GM23338 (cell line): ENCODE data around the gene IVL. TPM values are rescaled to one million over a fixed set of nuclear protein-coding genes. Genes with fewer than 3 reads are reported as not detected.

Source experiments
- ATAC-seq: fragments of 200-7000 bp; cut with Tn5 transposase; 3 replicates; pipeline ENCODE4 v1.9.1; 2020
- DNase-seq: peaks from one replicate; pipeline ENCODE4 v3.0.0-alpha.2; 2015; ENCODE audit warnings: low spot score
- H2AFZ ChIP-seq: fragments of 200-600 bp; sonication (generic); 2 replicates; pipeline ENCODE4 v1.8.0; 2016; ENCODE audit warnings: antibody characterized with exemption, mild to moderate bottlenecking, moderate library complexity
- H3F3A ChIP-seq: fragments of 200-600 bp; sonication (generic); replicated peaks from 2 replicates; pipeline ENCODE4 v1.8.0; 2017; ENCODE audit warnings: antibody characterized with exemption, mixed run types, low read depth
- H3K27ac ChIP-seq: fragments of 200-600 bp; sonication (generic); 2 replicates; pipeline ENCODE4 v1.6.1; 2016; ENCODE audit warnings: low read depth
- H3K27me3 ChIP-seq: fragments of 200-600 bp; sonication (generic); 2 replicates; pipeline ENCODE4 v1.8.0; 2016; ENCODE audit warnings: mild to moderate bottlenecking, mixed run types, moderate library complexity; ENCODE audit not compliant: insufficient read depth
- H3K36me3 ChIP-seq: fragments of 200-600 bp; sonication (generic); 2 replicates; pipeline ENCODE4 v1.8.0; 2016; ENCODE audit warnings: mild to moderate bottlenecking; ENCODE audit not compliant: insufficient read depth
- H3K4me1 ChIP-seq: fragments of 200-600 bp; sonication (generic); 2 replicates; pipeline ENCODE4 v1.8.0; 2016; ENCODE audit warnings: mild to moderate bottlenecking, moderate library complexity; ENCODE audit not compliant: insufficient read depth
- H3K4me2 ChIP-seq: fragments of 200-600 bp; sonication (generic); 2 replicates; pipeline ENCODE4 v1.7.1; 2017; ENCODE audit warnings: mixed run types
- H3K4me3 ChIP-seq: fragments of 200-600 bp; sonication (generic); 2 replicates; pipeline ENCODE4 v1.6.1; 2016; ENCODE audit warnings: mixed run types
- H3K79me2 ChIP-seq: fragments of 200-600 bp; sonication (generic); replicated peaks from 2 replicates; pipeline ENCODE4 v1.8.0; 2017; ENCODE audit warnings: mild to moderate bottlenecking; ENCODE audit not compliant: insufficient read depth
- H3K9me2 ChIP-seq: fragments of 200-600 bp; sonication (generic); 2 replicates; pipeline ENCODE4 v1.8.0; 2017; ENCODE audit not compliant: insufficient read depth
- H4K20me1 ChIP-seq: fragments of 200-600 bp; sonication (generic); replicated peaks from 2 replicates; pipeline ENCODE4 v1.8.0; 2017; ENCODE audit warnings: mild to moderate bottlenecking; ENCODE audit not compliant: insufficient read depth
- H3K27ac Mint-ChIP-seq: 2 replicates; pipeline ENCODE4 v1.8.0; 2020; ENCODE audit warnings: inconsistent platforms, mild to moderate bottlenecking, moderate library complexity, mixed read lengths
- H3K27me3 Mint-ChIP-seq: 3 replicates; pipeline ENCODE4 v1.8.0; 2022; ENCODE audit warnings: low read depth, mild to moderate bottlenecking, moderate library complexity, mixed read lengths, inconsistent platforms; ENCODE audit not compliant: insufficient read depth, poor library complexity
- H3K36me3 Mint-ChIP-seq: 3 replicates; pipeline ENCODE4 v1.8.0; 2021; ENCODE audit warnings: low read depth, mild to moderate bottlenecking, inconsistent platforms, moderate library complexity, mixed read lengths
- H3K4me1 Mint-ChIP-seq: 3 replicates; pipeline ENCODE4 v1.8.0; 2020; ENCODE audit warnings: mild to moderate bottlenecking, inconsistent platforms, mixed read lengths
- H3K4me3 Mint-ChIP-seq: 3 replicates; pipeline ENCODE4 v1.8.0; 2021; ENCODE audit warnings: moderate library complexity, mild to moderate bottlenecking, inconsistent platforms, mixed read lengths
- H3K9me3 Mint-ChIP-seq: 3 replicates; pipeline ENCODE4 v1.8.0; 2020; ENCODE audit warnings: moderate library complexity, mild to moderate bottlenecking, inconsistent platforms, mixed read lengths
- CREB1 ChIP-seq: fragments of 250-450 bp; sonication (Bioruptor Pico); IDR thresholded peaks from 2 replicates; pipeline ENCODE4 v1.5.0; 2020; ENCODE audit warnings: low read depth, mild to moderate bottlenecking, moderate library complexity
- EZH2 ChIP-seq: fragments of 200-600 bp; sonication (generic); IDR thresholded peaks from one replicate; pipeline ENCODE4 v1.8.0; 2017; ENCODE audit warnings: antibody characterized with exemption, mild to moderate bottlenecking, low read depth; ENCODE audit not compliant: unreplicated experiment
- EZH2phosphoT487 ChIP-seq: fragments of 200-600 bp; sonication (generic); IDR thresholded peaks from one replicate; pipeline ENCODE4 v1.8.1; 2018; ENCODE audit warnings: antibody characterized with exemption; ENCODE audit not compliant: unreplicated experiment
- JUNB ChIP-seq: IDR thresholded peaks from one replicate; pipeline ENCODE4 v1.6.1; 2016; ENCODE audit warnings: antibody characterized with exemption; ENCODE audit not compliant: unreplicated experiment
- NANOG ChIP-seq: IDR thresholded peaks from 2 replicates; pipeline ENCODE4 v1.6.1; 2016; ENCODE audit warnings: antibody characterized with exemption, borderline replicate concordance
- POLR2AphosphoS5 ChIP-seq: IDR thresholded peaks from 2 replicates; pipeline ENCODE4 v1.6.1; 2016; ENCODE audit warnings: antibody characterized with exemption, low read depth
- STAT1 ChIP-seq: IDR thresholded peaks from one replicate; pipeline ENCODE4 v1.6.1; 2016; ENCODE audit warnings: antibody characterized with exemption; ENCODE audit not compliant: unreplicated experiment
- ZNF114 ChIP-seq: fragments of 250-450 bp; sonication (Bioruptor Pico); IDR thresholded peaks from 2 replicates; pipeline ENCODE4 v1.5.0; 2020; ENCODE audit warnings: mild to moderate bottlenecking, moderate library complexity
- ZNF331 ChIP-seq: fragments of 250-450 bp; sonication (Bioruptor Pico); IDR thresholded peaks from 2 replicates; pipeline ENCODE4 v1.5.0; 2020; ENCODE audit warnings: low read depth, mild to moderate bottlenecking, moderate library complexity
- polyA plus RNA-seq: library from polyadenylated mRNA; unstranded; fragments of >200 nt; fragmentation: Nextera tagmentation; extraction: Ambion mirVana; gene quantifications from 2 replicates; pipeline ENCODE4 v1.2.1, GENCODE V29; 2016
- total RNA-seq: library from RNA; depleted of rRNA; stranded (reverse); fragments of >200 nt; shearing (Covaris generic); gene quantifications from 2 replicates; pipeline ENCODE4 v1.2.3, GENCODE V29; 2014
- TF ChIP-seq, protein P1 (sequence below): IDR thresholded peaks from 2 replicates; pipeline ENCODE4 v1.6.1; 2016; ENCODE audit warnings: antibody characterized with exemption
- TF ChIP-seq, protein P2 (sequence below): IDR thresholded peaks from one replicate; pipeline ENCODE4 v1.6.1; 2018; ENCODE audit warnings: antibody characterized with exemption; ENCODE audit not compliant: unreplicated experiment
- TF ChIP-seq, protein P3 (sequence below), 2 experiments: fragments of 200-600 bp in 1 of 2; sonication (generic) in 1 of 2; conservative IDR thresholded peaks; 2 replicates each; pipeline versions ENCODE4 v1.5.1 to v1.6.1; 2016 to 2017; ENCODE audit warnings: antibody characterized with exemption in 2 of 2, low read depth in 2 of 2, mild to moderate bottlenecking in 2 of 2, moderate library complexity in 1 of 2
- TF ChIP-seq, protein P4 (sequence below): fragments of 250-450 bp; sonication (Bioruptor Pico); IDR thresholded peaks from 2 replicates; pipeline ENCODE4 v1.5.0; 2020; ENCODE audit warnings: mild to moderate bottlenecking, moderate library complexity

IVL gene
- total and polyA plus RNA-seq, 2 experiments from 2014 or later = not detected

DNA sequence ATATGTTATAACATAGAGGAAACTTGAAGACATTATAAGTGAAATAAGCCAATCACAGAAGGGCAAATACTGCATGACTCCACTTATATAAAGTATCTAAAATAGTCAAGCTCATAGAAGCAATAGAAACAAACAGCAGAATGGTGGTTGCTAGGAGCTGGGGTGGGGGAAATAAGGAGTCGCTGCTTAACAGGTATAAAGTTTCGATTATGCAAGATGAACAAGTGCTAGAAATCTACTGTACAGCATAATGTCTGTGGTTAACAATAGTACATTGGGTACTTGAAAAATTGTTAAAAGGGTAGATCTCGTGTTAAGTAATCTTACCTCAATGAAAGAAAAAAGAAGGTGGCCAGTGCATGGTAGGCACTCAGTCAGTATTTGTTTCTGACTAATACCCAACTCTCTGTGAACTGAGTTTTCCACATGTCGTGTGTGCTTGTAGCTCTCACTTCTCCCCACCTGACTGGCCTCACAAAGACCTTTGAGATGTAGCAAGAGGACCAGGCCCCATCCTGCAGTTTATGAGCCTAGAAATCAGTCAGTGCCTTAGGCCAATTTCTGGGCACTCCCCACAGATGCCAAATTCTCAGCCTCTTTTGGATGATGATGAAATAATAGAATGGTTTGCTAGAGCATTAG, 23.9 kb downstream of the IVL start:
- Histone ChIP-seq H3K79me2 (no peaks in the 10 kb centered on the region), H3K4me2 (no peak overlapping the region), H3K36me3 (no peaks in the 10 kb centered on the region), H3K27ac (no peak overlapping the region), H4K20me1 (no peaks in the 10 kb centered on the region), H3F3A (no peaks in the 10 kb centered on the region), H3K27me3 (no peaks in the 10 kb centered on the region), H3K9me2 (peaks cover 3% of the 10 kb centered on the region; the same call in 1 of the 2 replicates), H3K4me1 (no peaks in the 10 kb centered on the region), H2AFZ (no peak overlapping the region), H3K4me3 (no peak overlapping the region)
- Mint-ChIP-seq H3K27ac (no peak overlapping the region; the same call in 1 of the 2 replicates), H3K4me3 (no peak overlapping the region), H3K27me3 (peaks cover 3% of the 10 kb centered on the region), H3K36me3 (peaks cover 4% of the 10 kb centered on the region), H3K4me1 (no peaks in the 10 kb centered on the region), H3K9me3 (peaks cover 17% of the 10 kb centered on the region)
- ATAC-seq = no peak
- TF ChIP-seq EZH2 = no peak
- no peak for TF ChIP-seq ZNF331 (CRISPR knock-in tag)
- no peak for TF ChIP-seq CREB1 (CRISPR knock-in tag)
- TF ChIP-seq STAT1 = no peak
- TF ChIP-seq, protein P1, sequence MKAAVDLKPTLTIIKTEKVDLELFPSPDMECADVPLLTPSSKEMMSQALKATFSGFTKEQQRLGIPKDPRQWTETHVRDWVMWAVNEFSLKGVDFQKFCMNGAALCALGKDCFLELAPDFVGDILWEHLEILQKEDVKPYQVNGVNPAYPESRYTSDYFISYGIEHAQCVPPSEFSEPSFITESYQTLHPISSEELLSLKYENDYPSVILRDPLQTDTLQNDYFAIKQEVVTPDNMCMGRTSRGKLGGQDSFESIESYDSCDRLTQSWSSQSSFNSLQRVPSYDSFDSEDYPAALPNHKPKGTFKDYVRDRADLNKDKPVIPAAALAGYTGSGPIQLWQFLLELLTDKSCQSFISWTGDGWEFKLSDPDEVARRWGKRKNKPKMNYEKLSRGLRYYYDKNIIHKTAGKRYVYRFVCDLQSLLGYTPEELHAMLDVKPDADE = no peak
- no peak for TF ChIP-seq JUNB
- TF ChIP-seq NANOG = no peak
- TF ChIP-seq, protein P2, sequence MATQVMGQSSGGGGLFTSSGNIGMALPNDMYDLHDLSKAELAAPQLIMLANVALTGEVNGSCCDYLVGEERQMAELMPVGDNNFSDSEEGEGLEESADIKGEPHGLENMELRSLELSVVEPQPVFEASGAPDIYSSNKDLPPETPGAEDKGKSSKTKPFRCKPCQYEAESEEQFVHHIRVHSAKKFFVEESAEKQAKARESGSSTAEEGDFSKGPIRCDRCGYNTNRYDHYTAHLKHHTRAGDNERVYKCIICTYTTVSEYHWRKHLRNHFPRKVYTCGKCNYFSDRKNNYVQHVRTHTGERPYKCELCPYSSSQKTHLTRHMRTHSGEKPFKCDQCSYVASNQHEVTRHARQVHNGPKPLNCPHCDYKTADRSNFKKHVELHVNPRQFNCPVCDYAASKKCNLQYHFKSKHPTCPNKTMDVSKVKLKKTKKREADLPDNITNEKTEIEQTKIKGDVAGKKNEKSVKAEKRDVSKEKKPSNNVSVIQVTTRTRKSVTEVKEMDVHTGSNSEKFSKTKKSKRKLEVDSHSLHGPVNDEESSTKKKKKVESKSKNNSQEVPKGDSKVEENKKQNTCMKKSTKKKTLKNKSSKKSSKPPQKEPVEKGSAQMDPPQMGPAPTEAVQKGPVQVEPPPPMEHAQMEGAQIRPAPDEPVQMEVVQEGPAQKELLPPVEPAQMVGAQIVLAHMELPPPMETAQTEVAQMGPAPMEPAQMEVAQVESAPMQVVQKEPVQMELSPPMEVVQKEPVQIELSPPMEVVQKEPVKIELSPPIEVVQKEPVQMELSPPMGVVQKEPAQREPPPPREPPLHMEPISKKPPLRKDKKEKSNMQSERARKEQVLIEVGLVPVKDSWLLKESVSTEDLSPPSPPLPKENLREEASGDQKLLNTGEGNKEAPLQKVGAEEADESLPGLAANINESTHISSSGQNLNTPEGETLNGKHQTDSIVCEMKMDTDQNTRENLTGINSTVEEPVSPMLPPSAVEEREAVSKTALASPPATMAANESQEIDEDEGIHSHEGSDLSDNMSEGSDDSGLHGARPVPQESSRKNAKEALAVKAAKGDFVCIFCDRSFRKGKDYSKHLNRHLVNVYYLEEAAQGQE = no peak
- TF ChIP-seq EZH2phosphoT487 = no peak
- no peak for TF ChIP-seq ZNF114 (CRISPR knock-in tag)
- TF ChIP-seq, protein P3, sequence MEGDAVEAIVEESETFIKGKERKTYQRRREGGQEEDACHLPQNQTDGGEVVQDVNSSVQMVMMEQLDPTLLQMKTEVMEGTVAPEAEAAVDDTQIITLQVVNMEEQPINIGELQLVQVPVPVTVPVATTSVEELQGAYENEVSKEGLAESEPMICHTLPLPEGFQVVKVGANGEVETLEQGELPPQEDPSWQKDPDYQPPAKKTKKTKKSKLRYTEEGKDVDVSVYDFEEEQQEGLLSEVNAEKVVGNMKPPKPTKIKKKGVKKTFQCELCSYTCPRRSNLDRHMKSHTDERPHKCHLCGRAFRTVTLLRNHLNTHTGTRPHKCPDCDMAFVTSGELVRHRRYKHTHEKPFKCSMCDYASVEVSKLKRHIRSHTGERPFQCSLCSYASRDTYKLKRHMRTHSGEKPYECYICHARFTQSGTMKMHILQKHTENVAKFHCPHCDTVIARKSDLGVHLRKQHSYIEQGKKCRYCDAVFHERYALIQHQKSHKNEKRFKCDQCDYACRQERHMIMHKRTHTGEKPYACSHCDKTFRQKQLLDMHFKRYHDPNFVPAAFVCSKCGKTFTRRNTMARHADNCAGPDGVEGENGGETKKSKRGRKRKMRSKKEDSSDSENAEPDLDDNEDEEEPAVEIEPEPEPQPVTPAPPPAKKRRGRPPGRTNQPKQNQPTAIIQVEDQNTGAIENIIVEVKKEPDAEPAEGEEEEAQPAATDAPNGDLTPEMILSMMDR (conservative IDR thresholded peaks at IDR 0.05; ENCODE audit: low read depth in 2 of 2) = no peak
- TF ChIP-seq POLR2AphosphoS5 = no peak
- TF ChIP-seq, protein P4, sequence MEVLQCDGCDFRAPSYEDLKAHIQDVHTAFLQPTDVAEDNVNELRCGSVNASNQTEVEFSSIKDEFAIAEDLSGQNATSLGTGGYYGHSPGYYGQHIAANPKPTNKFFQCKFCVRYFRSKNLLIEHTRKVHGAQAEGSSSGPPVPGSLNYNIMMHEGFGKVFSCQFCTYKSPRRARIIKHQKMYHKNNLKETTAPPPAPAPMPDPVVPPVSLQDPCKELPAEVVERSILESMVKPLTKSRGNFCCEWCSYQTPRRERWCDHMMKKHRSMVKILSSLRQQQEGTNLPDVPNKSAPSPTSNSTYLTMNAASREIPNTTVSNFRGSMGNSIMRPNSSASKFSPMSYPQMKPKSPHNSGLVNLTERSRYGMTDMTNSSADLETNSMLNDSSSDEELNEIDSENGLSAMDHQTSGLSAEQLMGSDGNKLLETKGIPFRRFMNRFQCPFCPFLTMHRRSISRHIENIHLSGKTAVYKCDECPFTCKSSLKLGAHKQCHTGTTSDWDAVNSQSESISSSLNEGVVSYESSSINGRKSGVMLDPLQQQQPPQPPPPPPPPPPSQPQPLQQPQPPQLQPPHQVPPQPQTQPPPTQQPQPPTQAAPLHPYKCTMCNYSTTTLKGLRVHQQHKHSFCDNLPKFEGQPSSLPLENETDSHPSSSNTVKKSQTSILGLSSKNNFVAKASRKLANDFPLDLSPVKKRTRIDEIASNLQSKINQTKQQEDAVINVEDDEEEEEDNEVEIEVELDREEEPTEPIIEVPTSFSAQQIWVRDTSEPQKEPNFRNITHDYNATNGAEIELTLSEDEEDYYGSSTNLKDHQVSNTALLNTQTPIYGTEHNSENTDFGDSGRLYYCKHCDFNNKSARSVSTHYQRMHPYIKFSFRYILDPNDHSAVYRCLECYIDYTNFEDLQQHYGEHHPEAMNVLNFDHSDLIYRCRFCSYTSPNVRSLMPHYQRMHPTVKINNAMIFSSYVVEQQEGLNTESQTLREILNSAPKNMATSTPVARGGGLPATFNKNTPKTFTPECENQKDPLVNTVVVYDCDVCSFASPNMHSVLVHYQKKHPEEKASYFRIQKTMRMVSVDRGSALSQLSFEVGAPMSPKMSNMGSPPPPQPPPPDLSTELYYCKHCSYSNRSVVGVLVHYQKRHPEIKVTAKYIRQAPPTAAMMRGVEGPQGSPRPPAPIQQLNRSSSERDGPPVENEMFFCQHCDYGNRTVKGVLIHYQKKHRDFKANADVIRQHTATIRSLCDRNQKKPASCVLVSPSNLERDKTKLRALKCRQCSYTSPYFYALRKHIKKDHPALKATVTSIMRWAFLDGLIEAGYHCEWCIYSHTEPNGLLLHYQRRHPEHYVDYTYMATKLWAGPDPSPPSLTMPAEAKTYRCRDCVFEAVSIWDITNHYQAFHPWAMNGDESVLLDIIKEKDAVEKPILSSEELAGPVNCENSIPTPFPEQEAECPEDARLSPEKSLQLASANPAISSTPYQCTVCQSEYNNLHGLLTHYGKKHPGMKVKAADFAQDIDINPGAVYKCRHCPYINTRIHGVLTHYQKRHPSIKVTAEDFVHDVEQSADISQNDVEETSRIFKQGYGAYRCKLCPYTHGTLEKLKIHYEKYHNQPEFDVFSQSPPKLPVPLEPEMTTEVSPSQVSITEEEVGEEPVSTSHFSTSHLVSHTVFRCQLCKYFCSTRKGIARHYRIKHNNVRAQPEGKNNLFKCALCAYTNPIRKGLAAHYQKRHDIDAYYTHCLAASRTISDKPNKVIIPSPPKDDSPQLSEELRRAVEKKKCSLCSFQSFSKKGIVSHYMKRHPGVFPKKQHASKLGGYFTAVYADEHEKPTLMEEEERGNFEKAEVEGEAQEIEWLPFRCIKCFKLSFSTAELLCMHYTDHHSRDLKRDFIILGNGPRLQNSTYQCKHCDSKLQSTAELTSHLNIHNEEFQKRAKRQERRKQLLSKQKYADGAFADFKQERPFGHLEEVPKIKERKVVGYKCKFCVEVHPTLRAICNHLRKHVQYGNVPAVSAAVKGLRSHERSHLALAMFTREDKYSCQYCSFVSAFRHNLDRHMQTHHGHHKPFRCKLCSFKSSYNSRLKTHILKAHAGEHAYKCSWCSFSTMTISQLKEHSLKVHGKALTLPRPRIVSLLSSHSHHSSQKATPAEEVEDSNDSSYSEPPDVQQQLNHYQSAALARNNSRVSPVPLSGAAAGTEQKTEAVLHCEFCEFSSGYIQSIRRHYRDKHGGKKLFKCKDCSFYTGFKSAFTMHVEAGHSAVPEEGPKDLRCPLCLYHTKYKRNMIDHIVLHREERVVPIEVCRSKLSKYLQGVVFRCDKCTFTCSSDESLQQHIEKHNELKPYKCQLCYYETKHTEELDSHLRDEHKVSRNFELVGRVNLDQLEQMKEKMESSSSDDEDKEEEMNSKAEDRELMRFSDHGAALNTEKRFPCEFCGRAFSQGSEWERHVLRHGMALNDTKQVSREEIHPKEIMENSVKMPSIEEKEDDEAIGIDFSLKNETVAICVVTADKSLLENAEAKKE (CRISPR knock-in tag) = no peak
- DNase-seq = no peak
